K562 (cell line): ENCODE data around the gene LCTL. TPM values are rescaled to one million over a fixed set of nuclear protein-coding genes. Genes with fewer than 3 reads are reported as not detected.

Source experiments
- CHD2 ChIP-seq: IDR thresholded peaks from 2 replicates; pipeline ENCODE4 v1.6.1; 2011; ENCODE audit warnings: low read depth, low read length
- DNMT1 ChIP-seq: fragments of 450-650 bp; IDR thresholded peaks from 2 replicates; pipeline ENCODE4 v1.6.1; 2016; ENCODE audit warnings: antibody characterized with exemption, mild to moderate bottlenecking
- DPF2 ChIP-seq: fragments of 450-650 bp; IDR thresholded peaks from 2 replicates; pipeline ENCODE4 v1.6.1; 2016
- LARP7 ChIP-seq: fragments of 450-650 bp; IDR thresholded peaks from 2 replicates; pipeline ENCODE4 v1.6.1; 2016
- MTA3 ChIP-seq: fragments of 450-650 bp; formaldehyde crosslinking; IDR thresholded peaks from 2 replicates; pipeline ENCODE4 v1.6.1; 2017; ENCODE audit warnings: mild to moderate bottlenecking, borderline replicate concordance
- MYC ChIP-seq, 2 experiments: fragments of 250-450 bp in 1 of 2; sonication (Bioruptor Pico) in 1 of 2; IDR thresholded peaks; 2 replicates each; pipeline versions ENCODE4 v1.5.1 to v1.6.1; 2012 to 2021; ENCODE audit warnings: low read depth in 2 of 2, borderline replicate concordance in 1 of 2, improper control_type of control experiment in 1 of 2, low read length in 1 of 2, mild to moderate bottlenecking in 1 of 2, moderate library complexity in 1 of 2
- NR4A1 ChIP-seq, 2 experiments: fragments of 250-450 bp in 1 of 2; fragments of 450-650 bp in 1 of 2; sonication (Bioruptor Pico) in 1 of 2; IDR thresholded peaks; 2 replicates each; pipeline versions ENCODE4 v1.4.0 to v1.6.1; 2016 to 2020; ENCODE audit warnings: mild to moderate bottlenecking in 2 of 2, missing compliant biosample characterization in 1 of 2, missing genetic modification characterization in 1 of 2, moderate library complexity in 1 of 2
- SUPT5H ChIP-seq: fragments of 450-650 bp; IDR thresholded peaks from 2 replicates; pipeline ENCODE4 v1.6.1; 2016
- TAF9B ChIP-seq: fragments of 450-650 bp; IDR thresholded peaks from 2 replicates; pipeline ENCODE4 v1.6.1; 2018; ENCODE audit warnings: mild to moderate bottlenecking; ENCODE audit not compliant: partially characterized antibody
- ZNF217 ChIP-seq: sonication (generic); formaldehyde crosslinking; IDR thresholded peaks from 2 replicates; pipeline ENCODE4 v1.8.0; 2022; ENCODE audit warnings: mild to moderate bottlenecking, missing genetic modification reagents
- ZNF274 ChIP-seq: IDR thresholded peaks from 2 replicates; pipeline ENCODE4 v1.6.1; 2011; ENCODE audit warnings: low read depth, mild to moderate bottlenecking, low read length, moderate library complexity, borderline replicate concordance
- ZNF311 ChIP-seq: fragments of 250-450 bp; sonication (Bioruptor Pico); IDR thresholded peaks from 2 replicates; pipeline ENCODE4 v1.4.0; 2020; ENCODE audit warnings: mild to moderate bottlenecking, moderate library complexity
- polyA plus RNA-seq, 8 experiments: library from polyadenylated mRNA; depleted of rRNA in 4 of 8; stranded (reverse) in 5 of 8; unstranded in 3 of 8; fragments of >200 nt; fragmentation: Nextera tagmentation in 2 of 8; fragmentation: Illumina TruSeq in 1 of 8; extraction: Ambion mirVana in 2 of 8; extraction: Trizol in 1 of 8; gene quantifications; 2 replicates each; pipeline versions ENCODE4 v1.2.1 to v1.2.3, GENCODE V29; 2011 to 2014; ENCODE audit warnings: inconsistent platforms in 1 of 8, missing spikeins in 1 of 8
- total RNA-seq, 7 experiments: library from RNA; depleted of rRNA in 6 of 7; stranded (reverse); fragments of >200 nt in 6 of 7; fragmentation: Illumina TruSeq in 2 of 7; extraction: Trizol in 2 of 7; gene quantifications; 2 replicates each; pipeline versions ENCODE4 v1.2.1 to v1.2.3, GENCODE V29; 2011 to 2021; ENCODE audit warnings: low replicate concordance in 1 of 7
- TF ChIP-seq, protein P1 (sequence below): fragments of 450-650 bp; IDR thresholded peaks from 2 replicates; pipeline ENCODE4 v1.6.1; 2016; ENCODE audit warnings: low read depth
- TF ChIP-seq, protein P2 (sequence below): fragments of 450-650 bp; formaldehyde crosslinking; conservative IDR thresholded peaks from 2 replicates; pipeline ENCODE4 v1.4.0; 2022; ENCODE audit warnings: mild to moderate bottlenecking, missing genetic modification characterization
- TF ChIP-seq, protein P3 (sequence below): fragments of 250-450 bp; sonication (Bioruptor Pico); IDR thresholded peaks from 2 replicates; pipeline ENCODE4 v1.5.0; 2020; ENCODE audit warnings: mild to moderate bottlenecking, borderline replicate concordance

Gene LCTL
- total and polyA plus RNA-seq, 9 of the 15 experiments (the other 6 are each of a cell fraction or from before 2014, with no cell fraction given) = 0.08 to 0.31 (median 0.17) TPM; not detected in 6

DNA sequence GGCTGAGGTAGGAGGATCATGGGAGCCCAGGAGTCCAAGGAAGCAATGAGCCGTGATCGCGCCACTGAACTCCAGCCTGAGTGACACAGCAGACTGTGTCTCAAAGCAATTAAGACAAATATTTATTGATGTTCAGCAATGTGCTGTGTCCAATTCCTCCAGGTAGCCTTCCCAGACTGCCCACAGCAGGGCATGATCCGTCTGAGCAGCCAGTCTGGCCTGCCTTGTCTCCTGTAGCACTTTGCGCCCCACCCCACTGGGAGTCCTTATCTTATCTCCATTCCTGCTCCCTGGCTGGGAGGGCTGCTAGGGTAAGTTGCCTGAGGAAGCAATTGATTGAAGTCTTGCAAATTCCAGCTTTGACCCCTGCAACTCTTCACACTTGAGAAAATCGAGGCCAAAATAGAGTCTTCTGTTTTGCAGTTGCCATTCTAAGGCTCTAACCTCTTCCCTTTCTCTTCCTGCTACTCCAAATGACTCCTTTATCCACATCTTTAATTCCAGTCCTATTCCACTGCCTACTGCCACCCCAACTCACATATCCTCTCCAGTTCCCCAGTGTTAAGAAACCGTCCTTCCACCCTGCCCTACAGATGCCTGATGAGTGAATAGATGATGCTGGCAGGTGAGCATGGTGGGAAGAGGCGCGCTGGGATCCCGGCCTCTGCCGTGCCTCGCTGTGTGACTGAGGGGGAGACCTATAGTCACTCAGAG lies 26.9 kb upstream of the LCTL start (continued):
- TF ChIP-seq LARP7 (no peak), ZNF274 (no peak), DPF2 (peak; percentile 77), MYC (IDR thresholded peaks at IDR 0.05; ENCODE audit: low read depth, low read length) (no peak; the same call in 1 of the 2 replicates), MYC (CRISPR knock-in tag; IDR thresholded peaks at IDR 0.05; ENCODE audit: borderline replicate concordance, low read depth) (no peak), DNMT1 (no peak), ZNF217 (no peak), NR4A1 (CRISPR knock-in tag; IDR thresholded peaks at IDR 0.05) (no peak), NR4A1 (tag; IDR thresholded peaks at IDR 0.05) (no peak), TAF9B (no peak), CHD2 (no peak), SUPT5H (peak; percentile 35; the same call in 1 of the 2 replicates), ZNF311 (CRISPR knock-in tag) (no peak), MTA3 (0 out of 2 replicates have a peak, but pooled peaks have one; percentile 57)
- TF ChIP-seq, protein P1, sequence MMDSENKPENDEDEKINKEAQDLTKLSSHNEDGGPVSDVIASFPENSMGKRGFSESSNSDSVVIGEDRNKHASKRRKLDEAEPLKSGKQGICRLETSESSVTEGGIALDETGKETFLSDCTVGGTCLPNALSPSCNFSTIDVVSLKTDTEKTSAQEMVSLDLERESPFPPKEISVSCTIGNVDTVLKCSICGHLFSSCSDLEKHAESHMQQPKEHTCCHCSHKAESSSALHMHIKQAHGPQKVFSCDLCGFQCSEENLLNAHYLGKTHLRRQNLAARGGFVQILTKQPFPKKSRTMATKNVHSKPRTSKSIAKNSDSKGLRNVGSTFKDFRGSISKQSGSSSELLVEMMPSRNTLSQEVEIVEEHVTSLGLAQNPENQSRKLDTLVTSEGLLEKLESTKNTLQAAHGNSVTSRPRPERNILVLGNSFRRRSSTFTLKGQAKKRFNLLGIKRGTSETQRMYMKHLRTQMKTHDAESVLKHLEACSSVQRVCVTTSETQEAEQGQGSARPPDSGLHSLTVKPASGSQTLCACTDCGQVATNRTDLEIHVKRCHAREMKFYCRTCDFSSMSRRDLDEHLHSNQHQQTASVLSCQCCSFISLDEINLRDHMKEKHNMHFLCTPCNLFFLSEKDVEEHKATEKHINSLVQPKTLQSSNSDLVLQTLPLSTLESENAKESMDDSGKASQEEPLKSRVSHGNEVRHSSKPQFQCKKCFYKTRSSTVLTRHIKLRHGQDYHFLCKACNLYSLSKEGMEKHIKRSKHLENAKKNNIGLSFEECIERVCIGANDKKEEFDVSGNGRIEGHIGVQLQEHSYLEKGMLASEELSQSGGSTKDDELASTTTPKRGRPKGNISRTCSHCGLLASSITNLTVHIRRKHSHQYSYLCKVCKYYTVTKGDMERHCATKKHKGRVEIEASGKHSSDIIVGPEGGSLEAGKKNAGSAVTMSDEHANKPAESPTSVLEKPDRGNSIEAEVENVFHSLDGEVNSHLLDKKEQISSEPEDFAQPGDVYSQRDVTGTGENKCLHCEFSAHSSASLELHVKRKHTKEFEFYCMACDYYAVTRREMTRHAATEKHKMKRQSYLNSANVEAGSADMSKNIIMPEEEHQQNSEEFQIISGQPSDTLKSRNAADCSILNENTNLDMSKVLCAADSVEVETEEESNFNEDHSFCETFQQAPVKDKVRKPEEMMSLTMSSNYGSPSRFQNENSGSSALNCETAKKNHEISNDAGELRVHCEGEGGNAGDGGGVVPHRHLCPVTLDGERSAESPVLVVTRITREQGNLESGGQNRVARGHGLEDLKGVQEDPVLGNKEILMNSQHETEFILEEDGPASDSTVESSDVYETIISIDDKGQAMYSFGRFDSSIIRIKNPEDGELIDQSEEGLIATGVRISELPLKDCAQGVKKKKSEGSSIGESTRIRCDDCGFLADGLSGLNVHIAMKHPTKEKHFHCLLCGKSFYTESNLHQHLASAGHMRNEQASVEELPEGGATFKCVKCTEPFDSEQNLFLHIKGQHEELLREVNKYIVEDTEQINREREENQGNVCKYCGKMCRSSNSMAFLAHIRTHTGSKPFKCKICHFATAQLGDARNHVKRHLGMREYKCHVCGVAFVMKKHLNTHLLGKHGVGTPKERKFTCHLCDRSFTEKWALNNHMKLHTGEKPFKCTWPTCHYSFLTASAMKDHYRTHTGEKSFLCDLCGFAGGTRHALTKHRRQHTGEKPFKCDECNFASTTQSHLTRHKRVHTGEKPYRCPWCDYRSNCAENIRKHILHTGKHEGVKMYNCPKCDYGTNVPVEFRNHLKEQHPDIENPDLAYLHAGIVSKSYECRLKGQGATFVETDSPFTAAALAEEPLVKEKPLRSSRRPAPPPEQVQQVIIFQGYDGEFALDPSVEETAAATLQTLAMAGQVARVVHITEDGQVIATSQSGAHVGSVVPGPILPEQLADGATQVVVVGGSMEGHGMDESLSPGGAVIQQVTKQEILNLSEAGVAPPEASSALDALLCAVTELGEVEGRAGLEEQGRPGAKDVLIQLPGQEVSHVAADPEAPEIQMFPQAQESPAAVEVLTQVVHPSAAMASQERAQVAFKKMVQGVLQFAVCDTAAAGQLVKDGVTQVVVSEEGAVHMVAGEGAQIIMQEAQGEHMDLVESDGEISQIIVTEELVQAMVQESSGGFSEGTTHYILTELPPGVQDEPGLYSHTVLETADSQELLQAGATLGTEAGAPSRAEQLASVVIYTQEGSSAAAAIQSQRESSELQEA = no peak
- TF ChIP-seq, protein P2, sequence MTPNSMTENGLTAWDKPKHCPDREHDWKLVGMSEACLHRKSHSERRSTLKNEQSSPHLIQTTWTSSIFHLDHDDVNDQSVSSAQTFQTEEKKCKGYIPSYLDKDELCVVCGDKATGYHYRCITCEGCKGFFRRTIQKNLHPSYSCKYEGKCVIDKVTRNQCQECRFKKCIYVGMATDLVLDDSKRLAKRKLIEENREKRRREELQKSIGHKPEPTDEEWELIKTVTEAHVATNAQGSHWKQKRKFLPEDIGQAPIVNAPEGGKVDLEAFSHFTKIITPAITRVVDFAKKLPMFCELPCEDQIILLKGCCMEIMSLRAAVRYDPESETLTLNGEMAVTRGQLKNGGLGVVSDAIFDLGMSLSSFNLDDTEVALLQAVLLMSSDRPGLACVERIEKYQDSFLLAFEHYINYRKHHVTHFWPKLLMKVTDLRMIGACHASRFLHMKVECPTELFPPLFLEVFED (CRISPR knock-in tag) = no peak
- TF ChIP-seq, protein P3, sequence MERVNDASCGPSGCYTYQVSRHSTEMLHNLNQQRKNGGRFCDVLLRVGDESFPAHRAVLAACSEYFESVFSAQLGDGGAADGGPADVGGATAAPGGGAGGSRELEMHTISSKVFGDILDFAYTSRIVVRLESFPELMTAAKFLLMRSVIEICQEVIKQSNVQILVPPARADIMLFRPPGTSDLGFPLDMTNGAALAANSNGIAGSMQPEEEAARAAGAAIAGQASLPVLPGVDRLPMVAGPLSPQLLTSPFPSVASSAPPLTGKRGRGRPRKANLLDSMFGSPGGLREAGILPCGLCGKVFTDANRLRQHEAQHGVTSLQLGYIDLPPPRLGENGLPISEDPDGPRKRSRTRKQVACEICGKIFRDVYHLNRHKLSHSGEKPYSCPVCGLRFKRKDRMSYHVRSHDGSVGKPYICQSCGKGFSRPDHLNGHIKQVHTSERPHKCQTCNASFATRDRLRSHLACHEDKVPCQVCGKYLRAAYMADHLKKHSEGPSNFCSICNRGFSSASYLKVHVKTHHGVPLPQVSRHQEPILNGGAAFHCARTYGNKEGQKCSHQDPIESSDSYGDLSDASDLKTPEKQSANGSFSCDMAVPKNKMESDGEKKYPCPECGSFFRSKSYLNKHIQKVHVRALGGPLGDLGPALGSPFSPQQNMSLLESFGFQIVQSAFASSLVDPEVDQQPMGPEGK (CRISPR knock-in tag) = no peak
